Right ventricle myocardium inferior (tissue), 1 donor: ENCODE results near the gene PCDH7. TPM values are rescaled to one million over a fixed set of nuclear protein-coding genes. Genes with fewer than 3 reads are reported as not detected.
A peak's percentile ranks its signal among the peaks of the same experiment; 100 is the strongest.

Source experiments
- ATAC-seq: fragments of 200-7000 bp; cut with Tn5 transposase; one replicate; pipeline ENCODE4 v1.9.1; 2020; ENCODE audit warnings: mild to moderate bottlenecking, moderate library complexity
- DNase-seq: peaks from one replicate; pipeline ENCODE4 v3.0.0; 2021; ENCODE audit errors: missing footprints
- intact Hi-C: fragments of 100-400 bp; cut with DNase I; formaldehyde crosslinking; loops from one replicate; pipeline ENCODE4 v1.11.0; 2022
- long read RNA-seq: library from polyadenylated mRNA; unstranded; transcript quantifications from one replicate; pipeline ENCODE4 v2.0.0, GENCODE V29; 2021
- total RNA-seq: library from RNA; stranded (reverse); fragmentation: NEBNext Ultra II Directional; extraction: Animal tissue kit (Norgen Biotek cat#: 25700); gene quantifications from one replicate; pipeline ENCODE4 v1.2.1, GENCODE V29; 2021
- donor health status: DM: no; HTN: yes; CAD: no; lungs with severe emphysema.

Gene PCDH7, protein sequence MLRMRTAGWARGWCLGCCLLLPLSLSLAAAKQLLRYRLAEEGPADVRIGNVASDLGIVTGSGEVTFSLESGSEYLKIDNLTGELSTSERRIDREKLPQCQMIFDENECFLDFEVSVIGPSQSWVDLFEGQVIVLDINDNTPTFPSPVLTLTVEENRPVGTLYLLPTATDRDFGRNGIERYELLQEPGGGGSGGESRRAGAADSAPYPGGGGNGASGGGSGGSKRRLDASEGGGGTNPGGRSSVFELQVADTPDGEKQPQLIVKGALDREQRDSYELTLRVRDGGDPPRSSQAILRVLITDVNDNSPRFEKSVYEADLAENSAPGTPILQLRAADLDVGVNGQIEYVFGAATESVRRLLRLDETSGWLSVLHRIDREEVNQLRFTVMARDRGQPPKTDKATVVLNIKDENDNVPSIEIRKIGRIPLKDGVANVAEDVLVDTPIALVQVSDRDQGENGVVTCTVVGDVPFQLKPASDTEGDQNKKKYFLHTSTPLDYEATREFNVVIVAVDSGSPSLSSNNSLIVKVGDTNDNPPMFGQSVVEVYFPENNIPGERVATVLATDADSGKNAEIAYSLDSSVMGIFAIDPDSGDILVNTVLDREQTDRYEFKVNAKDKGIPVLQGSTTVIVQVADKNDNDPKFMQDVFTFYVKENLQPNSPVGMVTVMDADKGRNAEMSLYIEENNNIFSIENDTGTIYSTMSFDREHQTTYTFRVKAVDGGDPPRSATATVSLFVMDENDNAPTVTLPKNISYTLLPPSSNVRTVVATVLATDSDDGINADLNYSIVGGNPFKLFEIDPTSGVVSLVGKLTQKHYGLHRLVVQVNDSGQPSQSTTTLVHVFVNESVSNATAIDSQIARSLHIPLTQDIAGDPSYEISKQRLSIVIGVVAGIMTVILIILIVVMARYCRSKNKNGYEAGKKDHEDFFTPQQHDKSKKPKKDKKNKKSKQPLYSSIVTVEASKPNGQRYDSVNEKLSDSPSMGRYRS (N-terminal part only)
- 21.7 TPM for total RNA-seq
- long read RNA-seq, full-length matches to known transcripts = 1 of 5 reads
- long read RNA-seq, partial matches to known transcripts = 0 of 5 reads
- long read RNA-seq, other reads (novel, unspliced or antisense) = 4 of 5 reads

DNA sequence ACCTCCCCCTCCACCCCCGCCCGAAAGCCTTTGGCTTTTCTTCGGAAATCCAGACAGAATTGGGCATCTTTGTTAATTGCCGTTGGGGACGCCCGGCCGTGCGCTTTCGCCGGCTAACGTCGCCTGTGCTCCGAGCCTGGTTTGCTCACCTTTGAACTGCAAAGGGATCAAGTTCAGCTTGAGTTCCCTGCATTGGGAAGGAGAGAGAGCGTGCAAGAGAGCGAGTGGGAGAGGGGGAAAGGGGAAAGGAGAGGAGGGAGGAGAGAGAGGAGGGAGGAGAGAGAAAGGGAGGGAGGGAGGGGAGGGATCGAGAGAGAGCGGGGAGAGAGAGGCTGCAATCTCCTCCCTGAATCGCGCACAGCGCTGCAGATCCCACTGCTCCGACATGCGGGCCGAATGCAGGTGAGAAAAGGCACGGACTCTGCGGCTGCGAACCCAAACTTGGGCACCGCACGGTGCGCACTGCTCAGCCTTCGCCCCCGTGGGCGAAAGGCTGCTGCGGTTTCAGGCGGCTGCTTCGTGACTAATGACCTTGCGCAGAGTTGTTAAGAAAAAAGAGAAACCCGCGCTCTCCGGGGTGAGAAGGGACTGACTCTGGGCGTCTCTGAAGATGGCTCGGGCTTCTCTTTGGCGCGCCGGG lies at the start of gene PCDH7:
Gene PCDH7 (plus strand): TSS at position 349 of the 640 bp plus-strand sequence. CDS start 1,054 bp downstream, outside the sequence.
- DNase-seq = peak; percentile 69
- intact Hi-C loops = loop anchor here (10.0 kb wide), 2 partner anchors 225 to 375 kb away; no protein-coding TSS in a partner anchor
- peak; percentile 46 for ATAC-seq

DNA sequence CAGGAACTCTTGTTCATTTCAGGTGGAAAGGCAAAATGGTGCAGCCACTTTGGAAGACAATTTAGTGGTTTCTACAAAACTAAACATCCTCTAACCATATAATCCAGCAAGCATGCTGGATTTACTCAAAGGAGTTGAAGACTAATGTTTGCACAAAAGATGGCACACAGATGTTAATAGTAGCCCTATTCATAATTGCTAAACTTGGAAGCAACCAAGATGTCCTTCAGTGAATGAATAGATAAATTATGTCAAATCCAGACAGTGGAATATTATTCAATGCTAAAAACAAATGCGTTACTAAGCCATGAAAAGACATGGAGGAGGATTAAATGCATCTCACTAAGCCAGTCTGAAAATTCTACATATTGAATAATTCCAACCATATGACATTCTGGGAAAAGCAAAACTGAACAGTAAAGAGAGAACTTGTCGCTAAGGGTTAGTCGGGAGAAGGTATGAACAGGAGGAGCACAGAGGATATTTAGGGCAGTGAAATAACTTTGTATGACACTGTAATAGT lies 48.2 kb upstream of the PCDH7 start:
- ATAC-seq (no peak), DNase-seq (no peak)
- intact Hi-C loops = no loop called here

DNA sequence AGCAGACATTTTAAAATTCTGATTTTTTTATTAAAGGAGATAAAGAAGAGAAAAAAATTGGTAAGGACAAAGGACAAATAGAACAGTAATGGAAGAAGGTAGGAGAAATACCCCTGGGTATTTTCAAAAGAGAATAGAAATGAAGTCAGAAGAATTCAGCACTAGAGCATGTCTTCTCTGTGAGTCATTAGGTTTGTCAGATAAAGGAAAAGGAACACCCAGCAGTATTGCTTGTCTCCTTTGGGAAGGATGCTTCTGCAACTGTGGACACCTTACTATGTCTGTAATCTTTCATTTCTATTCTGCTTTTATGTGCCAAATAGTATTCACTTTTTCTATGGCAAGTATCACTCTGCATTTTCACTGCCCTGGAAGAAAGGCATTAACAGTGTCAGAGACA lies 24.0 kb upstream of the PCDH7 start:
- DNase-seq (no peak), ATAC-seq (no peak)
- intact Hi-C loops = no loop called here

DNA sequence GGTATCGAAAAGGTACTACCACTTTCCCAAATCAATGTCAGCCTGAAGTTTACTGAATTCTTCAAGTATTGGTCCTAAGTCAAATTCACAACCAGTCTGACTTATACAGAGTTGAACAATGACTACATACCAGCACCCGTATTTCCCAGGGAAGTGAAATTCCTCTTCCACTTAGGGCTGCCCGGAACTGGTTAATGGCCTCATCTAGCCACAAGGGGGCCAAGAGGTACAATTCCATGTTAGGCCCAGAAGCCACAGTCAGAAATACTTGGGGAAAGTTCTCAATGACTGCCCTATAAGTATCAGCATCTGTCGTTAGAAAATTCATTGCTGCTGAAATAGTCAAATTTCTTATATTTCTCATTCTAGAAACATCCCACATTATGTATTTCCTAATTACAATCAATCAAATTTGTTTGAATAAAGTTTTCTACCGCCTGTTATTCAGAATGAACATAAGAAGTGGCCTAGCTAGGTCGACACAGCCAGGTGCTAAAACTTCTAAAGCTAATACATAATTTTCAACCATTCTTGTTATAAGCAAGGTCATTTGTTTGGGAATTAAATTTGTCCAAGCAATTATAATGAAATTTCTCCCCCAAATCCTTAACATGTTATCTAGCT lies 5.6 kb upstream of the PCDH7 start:
- DNase-seq (no peak), ATAC-seq (no peak)
- intact Hi-C loops = loop anchor here (5.0 to 10.0 kb wide), 3 partner anchors 308 to 958 kb away; no protein-coding TSS in a partner anchor

DNA sequence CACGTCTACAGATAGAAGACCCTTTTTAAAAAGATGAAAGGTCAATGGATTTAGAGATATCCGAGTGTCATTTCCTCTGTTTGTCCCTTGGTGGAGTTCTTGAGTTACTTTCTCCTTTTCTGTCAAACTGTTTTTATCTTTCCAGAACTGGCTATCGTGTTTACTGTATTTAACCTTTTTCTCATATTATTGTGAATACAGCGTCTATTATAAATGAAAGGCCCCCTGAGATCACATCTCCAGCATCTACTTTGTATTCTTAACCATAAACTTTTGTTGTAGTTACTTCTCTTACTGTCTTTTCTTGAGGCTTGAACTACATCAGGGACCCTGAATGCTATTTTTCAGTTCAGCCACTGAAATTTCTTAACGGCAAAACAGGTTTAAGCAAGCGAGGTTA lies 4.0 kb upstream of the PCDH7 start:
- intact Hi-C loops = loop anchor here (5.0 to 10.0 kb wide), 3 partner anchors 306 to 956 kb away; no protein-coding TSS in a partner anchor
- no peak for ATAC-seq

DNA sequence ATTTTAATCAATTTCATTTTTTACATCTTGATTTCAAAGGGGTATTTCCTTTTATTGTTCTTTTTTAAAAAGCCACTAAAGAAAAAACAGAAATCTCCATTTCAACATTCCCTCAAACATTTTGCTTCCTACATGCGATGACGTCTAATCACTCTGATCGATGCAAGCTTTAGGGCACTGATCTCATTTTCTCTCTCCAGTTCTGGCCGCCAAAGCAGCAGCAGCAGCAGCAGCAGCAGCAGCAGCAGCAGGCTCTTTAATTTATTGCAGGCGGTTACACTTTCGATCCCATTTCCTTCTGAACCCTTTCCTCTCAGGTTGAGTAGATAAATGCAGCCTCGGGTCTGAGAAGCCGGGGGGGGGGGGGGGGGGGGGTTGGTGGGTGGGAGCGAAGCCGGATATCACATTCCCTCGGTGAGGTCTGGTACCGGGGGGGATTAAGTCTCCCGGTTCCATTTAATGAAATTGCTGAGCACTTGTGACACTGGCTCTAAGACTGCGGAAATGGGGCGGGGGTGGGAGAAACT lies 3.4 kb upstream of the PCDH7 start:
- DNase-seq (no peak), ATAC-seq (no peak)
- intact Hi-C loops = loop anchor here (5.0 to 10.0 kb wide), 3 partner anchors 306 to 956 kb away; no protein-coding TSS in a partner anchor

More for the DNA sequence above, 4.0 kb upstream of the PCDH7 start:
- no peak for DNase-seq

DNA sequence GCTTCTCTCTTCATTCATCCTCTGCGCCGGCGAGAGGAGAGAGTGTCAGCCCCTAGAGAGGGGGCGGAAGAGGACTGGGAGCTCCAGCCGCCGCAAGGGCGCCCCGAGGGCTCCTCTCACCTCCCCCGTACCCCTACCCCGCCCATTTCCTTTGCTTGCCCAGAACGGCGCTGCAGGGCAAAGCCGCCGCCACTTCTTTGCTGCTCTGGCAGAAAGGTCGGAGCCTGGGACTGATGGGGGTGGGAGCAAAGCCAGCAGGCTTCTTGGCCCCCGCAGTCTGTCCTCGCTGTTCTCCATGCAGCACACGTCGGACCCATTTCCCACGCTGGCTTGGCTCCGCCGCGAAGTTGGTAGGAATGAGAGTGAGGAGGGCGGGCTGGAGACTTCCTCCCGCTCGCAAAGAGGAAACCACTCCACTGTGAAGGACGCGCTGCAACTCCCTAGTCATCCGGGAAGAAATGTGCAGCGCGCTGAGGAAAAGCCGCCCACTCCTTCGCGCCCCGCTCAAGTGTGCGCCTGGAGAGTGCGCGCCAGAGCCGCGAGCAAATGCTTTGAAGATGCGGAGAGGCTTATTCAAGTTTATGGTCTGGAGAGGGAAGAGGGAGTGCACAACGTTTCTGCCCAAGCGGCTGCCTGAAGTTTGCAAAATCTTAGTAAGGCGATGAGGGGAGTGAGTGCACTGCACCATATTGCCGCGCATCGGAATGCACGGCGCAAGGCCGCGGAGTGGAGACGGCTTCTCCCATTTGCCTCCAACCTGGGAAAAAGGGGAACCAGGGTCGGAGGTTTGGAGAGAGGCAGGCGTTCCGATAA lies 2.8 kb upstream of the PCDH7 start:
- DNase-seq (peak; percentile 53), ATAC-seq (peak; percentile 32)
- intact Hi-C loops = loop anchor here (5.0 to 10.0 kb wide), 3 partner anchors 305 to 955 kb away; no protein-coding TSS in a partner anchor

DNA sequence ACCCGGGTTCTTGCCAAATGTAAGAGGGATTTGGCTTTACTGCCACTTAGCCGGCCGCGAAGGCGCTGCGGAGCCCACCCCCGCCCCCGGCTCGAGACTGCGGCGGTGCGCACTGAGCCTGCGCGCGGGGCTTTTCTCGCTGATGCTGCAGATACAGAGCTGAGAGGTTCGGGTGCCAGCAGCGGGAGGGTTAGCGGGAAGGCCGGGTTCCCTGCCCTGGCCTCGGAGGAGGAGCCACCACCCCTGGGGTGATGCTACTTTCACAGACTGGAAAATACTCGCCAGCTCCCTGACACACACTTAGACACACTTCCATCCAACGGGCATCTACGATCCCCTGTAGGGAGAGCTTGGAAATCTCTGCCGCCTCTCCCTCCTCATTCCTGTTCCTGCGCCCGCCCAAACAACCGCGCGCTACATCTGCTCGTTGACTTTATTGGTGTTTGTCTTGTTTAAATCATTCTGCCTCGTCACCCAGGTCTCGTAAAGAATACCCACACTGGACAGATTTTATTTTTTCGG lies 2.1 kb upstream of the PCDH7 start:
- no peak for ATAC-seq
- intact Hi-C loops = loop anchor here (5.0 to 10.0 kb wide), 3 partner anchors 304 to 954 kb away; no protein-coding TSS in a partner anchor
- DNase-seq = peak; percentile 72

DNA sequence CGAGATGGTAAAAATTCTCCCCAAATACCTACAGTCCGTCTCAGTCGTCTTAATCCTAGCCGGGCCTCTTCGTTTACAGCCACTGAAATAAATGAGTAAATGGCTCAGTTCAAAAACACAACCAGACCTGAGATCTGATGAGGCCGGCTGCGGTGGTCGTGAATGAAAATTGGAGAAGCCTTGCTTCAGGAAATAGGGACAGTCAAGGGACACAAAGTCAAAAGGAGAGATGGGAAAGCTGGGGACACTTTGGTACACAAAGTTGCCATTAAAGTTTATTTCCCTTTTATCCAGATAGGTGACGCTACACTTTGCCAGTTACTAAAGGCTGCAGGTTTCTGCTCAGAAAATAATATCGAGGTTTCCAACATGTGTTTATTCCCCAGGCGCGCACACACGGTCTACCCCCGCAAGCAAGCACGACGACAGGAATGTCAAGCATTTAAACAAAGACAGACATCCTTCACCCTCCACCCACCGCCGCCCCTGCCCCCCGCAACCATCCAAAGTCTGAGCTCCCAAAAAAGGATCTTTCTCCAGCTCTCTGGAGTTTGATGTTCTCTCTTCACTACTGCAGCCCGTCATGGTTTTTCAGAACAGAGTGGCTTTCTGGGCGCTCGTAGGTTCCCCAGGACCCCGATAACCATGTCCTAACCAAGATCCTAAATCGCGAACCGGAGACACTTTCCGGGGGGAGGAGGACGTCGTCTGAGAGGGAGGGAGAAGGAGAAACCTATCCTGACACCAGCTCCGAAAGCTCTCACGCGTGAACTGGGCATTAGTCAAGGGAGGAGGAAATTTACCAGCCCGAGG lies 1.3 kb upstream of the PCDH7 start:
- DNase-seq (no peak), ATAC-seq (no peak)
- intact Hi-C loops = loop anchor here (5.0 to 10.0 kb wide), 3 partner anchors 303 to 953 kb away; no protein-coding TSS in a partner anchor

DNA sequence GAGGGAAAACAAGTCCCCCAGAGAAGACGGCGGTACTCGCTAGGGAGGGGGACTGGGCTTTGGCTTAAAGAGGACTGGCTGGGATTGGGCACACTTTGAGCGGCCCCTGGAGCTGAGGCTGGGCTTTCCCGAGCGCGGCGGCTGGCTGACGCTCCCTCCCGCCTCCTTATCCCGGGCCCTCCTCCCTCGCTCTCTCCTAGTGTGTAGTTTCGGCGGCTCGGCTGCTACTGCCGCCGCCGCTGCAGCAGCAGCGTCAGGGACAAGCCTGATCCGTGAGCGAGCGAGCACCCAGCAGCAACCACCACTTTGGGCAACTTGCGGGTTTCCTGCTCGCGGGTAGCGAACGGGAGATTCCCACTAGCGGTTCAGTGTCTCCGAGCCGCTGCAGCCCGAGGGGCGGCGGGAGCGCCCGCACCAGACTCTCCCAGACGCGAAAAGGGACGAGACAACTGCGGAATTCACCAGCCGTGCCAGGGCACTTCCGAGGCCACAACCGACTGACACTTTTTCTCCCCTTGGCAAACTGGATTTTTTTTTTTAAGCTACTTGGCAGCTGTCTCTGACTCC lies 632 bp upstream of the PCDH7 start:
- ATAC-seq (peak; percentile 69), DNase-seq (peak; percentile 72)
- intact Hi-C loops = loop anchor here (5.0 to 10.0 kb wide), 5 partner anchors 225 to 953 kb away; no protein-coding TSS in a partner anchor

DNA sequence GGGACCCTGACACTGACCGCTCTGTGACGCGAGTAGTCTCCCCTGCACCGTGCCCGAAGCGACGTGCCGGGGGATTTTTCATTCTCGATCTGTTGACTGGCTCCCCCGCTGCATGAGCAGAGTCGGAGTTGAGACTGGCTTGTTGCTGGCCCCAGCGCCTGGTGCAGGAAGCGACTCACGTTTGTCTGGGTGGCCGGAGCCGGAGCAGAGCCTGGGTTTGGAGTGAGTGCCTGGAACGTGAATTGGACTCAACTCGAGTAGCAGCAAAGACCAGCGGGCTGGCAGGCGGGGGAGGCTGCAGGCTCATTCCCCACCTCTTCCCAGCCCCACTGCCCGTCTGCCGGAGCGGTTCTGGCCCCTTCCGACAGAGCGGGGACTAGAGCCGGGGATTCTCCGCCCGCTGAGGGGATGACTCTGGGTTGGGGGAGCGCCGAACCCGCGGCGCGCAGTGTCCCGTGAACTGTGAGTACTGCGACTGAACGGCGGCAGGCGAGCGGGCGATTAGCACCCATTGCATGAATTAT lies 554 bp downstream of the PCDH7 start:
- intact Hi-C loops = loop anchor here (10.0 kb wide), 2 partner anchors 224 to 374 kb away; no protein-coding TSS in a partner anchor
- no peak for DNase-seq
- peak; percentile 12 for ATAC-seq

DNA sequence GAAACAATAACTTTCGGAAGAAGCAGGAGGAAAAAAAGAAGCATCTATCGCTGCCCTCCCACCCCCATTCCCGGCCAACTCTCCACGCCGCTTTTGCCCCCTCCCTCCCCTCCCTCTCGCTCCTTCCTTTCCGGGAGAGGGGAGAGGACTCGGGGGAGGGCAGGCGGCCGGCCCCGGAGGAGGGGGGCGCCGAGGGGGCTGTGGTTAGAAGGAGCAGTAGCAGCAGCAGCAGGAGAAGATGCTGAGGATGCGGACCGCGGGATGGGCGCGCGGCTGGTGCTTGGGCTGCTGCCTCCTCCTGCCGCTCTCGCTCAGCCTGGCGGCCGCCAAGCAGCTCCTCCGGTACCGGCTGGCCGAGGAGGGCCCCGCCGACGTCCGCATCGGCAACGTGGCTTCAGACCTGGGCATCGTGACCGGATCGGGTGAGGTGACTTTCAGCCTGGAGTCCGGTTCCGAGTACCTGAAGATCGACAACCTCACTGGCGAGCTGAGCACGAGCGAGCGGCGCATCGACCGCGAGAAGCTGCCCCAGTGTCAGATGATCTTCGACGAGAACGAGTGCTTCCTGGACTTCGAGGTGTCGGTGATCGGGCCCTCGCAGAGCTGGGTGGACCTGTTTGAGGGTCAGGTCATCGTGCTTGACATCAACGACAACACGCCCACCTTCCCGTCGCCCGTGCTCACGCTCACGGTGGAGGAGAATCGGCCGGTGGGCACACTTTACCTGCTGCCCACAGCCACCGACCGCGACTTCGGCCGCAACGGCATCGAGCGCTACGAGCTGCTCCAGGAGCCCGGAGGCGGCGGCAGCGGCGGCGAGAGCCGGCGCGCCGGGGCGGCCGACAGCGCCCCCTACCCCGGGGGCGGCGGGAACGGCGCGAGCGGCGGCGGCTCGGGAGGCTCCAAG lies 1.3 kb downstream of the PCDH7 start:
- DNase-seq (peak; percentile 71), ATAC-seq (peak; percentile 43)
- intact Hi-C loops = loop anchor here (10.0 kb wide), 2 partner anchors 223 to 373 kb away; no protein-coding TSS in a partner anchor

DNA sequence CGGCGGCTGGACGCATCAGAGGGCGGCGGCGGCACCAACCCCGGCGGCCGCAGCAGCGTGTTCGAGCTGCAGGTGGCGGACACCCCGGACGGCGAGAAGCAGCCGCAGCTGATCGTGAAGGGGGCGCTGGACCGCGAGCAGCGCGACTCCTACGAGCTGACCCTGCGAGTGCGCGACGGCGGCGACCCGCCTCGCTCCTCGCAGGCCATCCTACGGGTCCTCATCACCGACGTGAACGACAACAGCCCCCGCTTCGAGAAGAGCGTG lies 1.9 kb downstream of the PCDH7 start:
- intact Hi-C loops = loop anchor here (10.0 kb wide), 2 partner anchors 223 to 373 kb away; no protein-coding TSS in a partner anchor
- no peak for DNase-seq

More for the DNA sequence above, 1.9 kb downstream of the PCDH7 start:
- no peak for ATAC-seq
